Kidney epithelial cell (primary cell): ENCODE data around the gene GSX2. TPM values are rescaled to one million over a fixed set of nuclear protein-coding genes. Genes with fewer than 3 reads are reported as not detected.
A peak's percentile ranks its signal among the peaks of the same experiment; 100 is the strongest.

Experiments used
- DNase-seq: peaks from one replicate; pipeline ENCODE4 v3.0.0-alpha.2; 2010; ENCODE audit warnings: low read depth
- H3K27me3 ChIP-seq: 2 replicates; pipeline ENCODE4 v1.6.0; 2011; ENCODE audit warnings: low read length; ENCODE audit not compliant: control insufficient read depth, insufficient read depth
- H3K36me3 ChIP-seq: 2 replicates; pipeline ENCODE4 v1.5.1; 2011; ENCODE audit warnings: low read length; ENCODE audit not compliant: control insufficient read depth, insufficient read depth
- H3K4me3 ChIP-seq: 2 replicates; pipeline ENCODE4 v1.5.1; 2011; ENCODE audit warnings: low read depth, mild to moderate bottlenecking, control low read depth, low read length
- total RNA-seq: library from RNA; depleted of rRNA; stranded (reverse); fragments of >200 nt; gene quantifications from 2 replicates; pipeline ENCODE4 v1.2.3, GENCODE V29; 2015
- TF ChIP-seq, protein P1 (sequence below): IDR thresholded peaks from 2 replicates; pipeline ENCODE4 v1.5.1; 2011; ENCODE audit warnings: mild to moderate bottlenecking, moderate library complexity, low read length, control low read depth, inconsistent platforms; ENCODE audit not compliant: insufficient read depth, poor library complexity, severe bottlenecking

Gene GSX2
- total RNA-seq, 1 donor from 2014 or later = not detected

- Histone ChIP-seq H3K4me3 (no peak overlapping the region), H3K27me3 (no peaks in the 10 kb centered on the region), H3K36me3 (no peaks in the 10 kb centered on the region)
- TF ChIP-seq, protein P1, sequence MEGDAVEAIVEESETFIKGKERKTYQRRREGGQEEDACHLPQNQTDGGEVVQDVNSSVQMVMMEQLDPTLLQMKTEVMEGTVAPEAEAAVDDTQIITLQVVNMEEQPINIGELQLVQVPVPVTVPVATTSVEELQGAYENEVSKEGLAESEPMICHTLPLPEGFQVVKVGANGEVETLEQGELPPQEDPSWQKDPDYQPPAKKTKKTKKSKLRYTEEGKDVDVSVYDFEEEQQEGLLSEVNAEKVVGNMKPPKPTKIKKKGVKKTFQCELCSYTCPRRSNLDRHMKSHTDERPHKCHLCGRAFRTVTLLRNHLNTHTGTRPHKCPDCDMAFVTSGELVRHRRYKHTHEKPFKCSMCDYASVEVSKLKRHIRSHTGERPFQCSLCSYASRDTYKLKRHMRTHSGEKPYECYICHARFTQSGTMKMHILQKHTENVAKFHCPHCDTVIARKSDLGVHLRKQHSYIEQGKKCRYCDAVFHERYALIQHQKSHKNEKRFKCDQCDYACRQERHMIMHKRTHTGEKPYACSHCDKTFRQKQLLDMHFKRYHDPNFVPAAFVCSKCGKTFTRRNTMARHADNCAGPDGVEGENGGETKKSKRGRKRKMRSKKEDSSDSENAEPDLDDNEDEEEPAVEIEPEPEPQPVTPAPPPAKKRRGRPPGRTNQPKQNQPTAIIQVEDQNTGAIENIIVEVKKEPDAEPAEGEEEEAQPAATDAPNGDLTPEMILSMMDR = no peak
- no peak for DNase-seq
These were observed 41.8 kb upstream of the GSX2 start for GRCh38 chr4:54058171-54058570.

- no peaks in the 10 kb centered on the region for H3K27me3 ChIP-seq
- no peak overlapping the region for H3K4me3 ChIP-seq
- no peaks in the 10 kb centered on the region for H3K36me3 ChIP-seq
- no peak for DNase-seq
- TF ChIP-seq, protein P1 = no peak
These were observed 39.8 kb upstream of the GSX2 start for GRCh38 chr4:54060116-54060515.

- H3K36me3 ChIP-seq = no peaks in the 10 kb centered on the region
- TF ChIP-seq, protein P1 = no peak
- H3K27me3 ChIP-seq = no peaks in the 10 kb centered on the region
- no peak for DNase-seq
- no peak overlapping the region for H3K4me3 ChIP-seq
These were observed 38.9 kb upstream of the GSX2 start for GRCh38 chr4:54061067-54061466.

DNA sequence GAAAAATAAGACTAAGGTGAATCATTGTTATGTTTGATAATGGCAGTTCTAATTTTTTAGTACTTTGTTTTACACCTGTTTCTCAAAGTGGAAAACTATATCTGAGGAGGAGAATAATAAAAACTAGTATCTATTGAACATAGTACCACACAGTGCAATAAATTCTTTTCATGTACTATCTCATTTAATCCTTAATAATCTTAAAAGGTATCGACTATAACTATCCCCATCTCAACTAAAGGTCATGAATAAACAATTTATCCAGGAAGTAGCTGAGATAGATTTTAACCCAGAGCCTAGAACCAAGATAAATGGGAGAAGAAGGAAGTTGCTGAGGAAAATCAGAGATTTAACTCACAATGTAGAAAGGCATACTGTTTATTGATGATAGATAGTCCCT is 38.1 kb upstream of the GSX2 start:
- Histone ChIP-seq H3K36me3 (no peaks in the 10 kb centered on the region), H3K4me3 (no peak overlapping the region), H3K27me3 (no peaks in the 10 kb centered on the region)
- TF ChIP-seq, protein P1 = no peak
- no peak for DNase-seq

DNA sequence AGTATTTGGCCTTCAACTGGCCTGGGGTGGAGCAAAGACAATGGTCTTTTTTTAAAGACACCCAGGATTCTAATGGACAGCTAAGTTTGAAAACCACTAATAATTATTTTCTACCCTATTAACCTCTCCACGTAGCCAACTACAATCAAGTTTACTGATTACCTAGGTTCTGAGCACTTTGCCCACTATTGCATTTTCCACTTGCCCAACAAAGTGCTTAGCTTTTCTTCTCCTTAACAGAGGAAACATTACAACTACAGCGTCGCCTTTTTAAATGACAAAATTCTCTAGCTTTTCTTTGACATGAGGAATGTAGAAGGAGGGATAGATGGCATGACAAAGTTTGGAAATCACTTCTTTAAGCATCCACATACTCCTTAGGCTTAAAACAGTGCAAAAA is 37.6 kb upstream of the GSX2 start:
- no peak for DNase-seq
- Histone ChIP-seq H3K27me3 (no peaks in the 10 kb centered on the region), H3K4me3 (no peak overlapping the region), H3K36me3 (no peaks in the 10 kb centered on the region)
- TF ChIP-seq, protein P1 = no peak

DNA sequence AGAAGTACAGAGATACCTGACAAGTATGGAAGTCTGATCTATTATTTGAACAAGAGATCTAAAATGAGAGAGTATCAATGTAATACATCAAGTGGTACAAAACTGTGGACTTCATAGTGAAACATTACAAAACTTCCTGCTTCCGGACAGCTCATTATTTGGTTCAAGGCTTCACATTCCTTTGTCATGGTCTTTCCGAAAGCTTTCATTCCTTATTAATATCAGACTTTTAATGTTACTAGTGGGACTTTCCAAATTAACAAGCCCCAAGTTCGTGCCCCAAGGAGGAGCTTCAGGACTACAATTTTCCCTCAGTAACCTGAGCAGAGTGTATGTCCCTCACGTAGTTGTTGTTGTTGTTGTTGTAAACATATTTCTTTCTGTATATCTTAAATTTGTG is 36.7 kb upstream of the GSX2 start:
- H3K36me3 ChIP-seq = no peaks in the 10 kb centered on the region
- DNase-seq = no peak
- TF ChIP-seq, protein P1 = no peak
- H3K27me3 ChIP-seq = no peaks in the 10 kb centered on the region
- peak overlapping the region; percentile 96 for H3K4me3 ChIP-seq
